HG03159 (cell line): ENCODE measurements around the gene NUDT1.

Source experiments
- ATAC-seq: cut with Tn5 transposase; IDR thresholded peaks from one replicate; pipeline ENCODE4 v1.9.1; 2021; ENCODE audit warnings: mild to moderate bottlenecking, moderate library complexity; ENCODE audit not compliant: unreplicated experiment

Gene NUDT1

GRCh38 chr7:2222516-2222915 lies 19.5 kb upstream of the NUDT1 start:
- ATAC-seq = no peak

GRCh38 chr7:2223321-2223720 lies 18.7 kb upstream of the NUDT1 start:
- no peak for ATAC-seq

- ATAC-seq = no peak
Measured at GRCh38 chr7:2224491-2224928, 17.5 kb upstream of the NUDT1 start.

GRCh38 chr7:2224934-2225333 lies 17.1 kb upstream of the NUDT1 start:
- no peak for ATAC-seq

- no peak for ATAC-seq
Measured at GRCh38 chr7:2225336-2225735, 16.7 kb upstream of the NUDT1 start.

- ATAC-seq = no peak
Measured at GRCh38 chr7:2225830-2226229, 16.2 kb upstream of the NUDT1 start.

- no peak for ATAC-seq
Measured at GRCh38 chr7:2227699-2228098, 14.3 kb upstream of the NUDT1 start.

GRCh38 chr7:2228921-2229320 lies 13.1 kb upstream of the NUDT1 start:
- ATAC-seq = no peak

- ATAC-seq = no peak
Measured at GRCh38 chr7:2229467-2229866, 12.6 kb upstream of the NUDT1 start.

GRCh38 chr7:2230226-2230625 lies 11.8 kb upstream of the NUDT1 start:
- no peak for ATAC-seq

GRCh38 chr7:2230882-2231281 lies 11.1 kb upstream of the NUDT1 start:
- no peak for ATAC-seq

- peak; percentile 31 for ATAC-seq
Measured at GRCh38 chr7:2231992-2232765, 9.8 kb upstream of the NUDT1 start.

- ATAC-seq = peak; percentile 66
Measured at GRCh38 chr7:2232766-2233520, 9.1 kb upstream of the NUDT1 start, which contains the start of gene MAD1L1. Gene MAD1L1, minus strand, starts transcription at chr7:2232945. Its CDS starts 2,812 bp downstream, at chr7:2230133.

GRCh38 chr7:2233926-2234325 lies 8.1 kb upstream of the NUDT1 start:
- ATAC-seq = no peak

- peak; percentile 65 for ATAC-seq
Measured at GRCh38 chr7:2237109-2237602, 4.9 kb upstream of the NUDT1 start.

- no peak for ATAC-seq
Measured at GRCh38 chr7:2239242-2239641, 2.8 kb upstream of the NUDT1 start.

- ATAC-seq = peak; percentile 12
Measured at GRCh38 chr7:2242541-2243429, 759 bp downstream of the NUDT1 start.

- ATAC-seq = no peak
Measured at GRCh38 chr7:2243458-2243857, 1.4 kb downstream of the NUDT1 start.

GRCh38 chr7:2244404-2244995 lies 2.5 kb downstream of the NUDT1 start:
- ATAC-seq = no peak

GRCh38 chr7:2245883-2246675 lies 4.1 kb downstream of the NUDT1 start:
- ATAC-seq = no peak
